GM19467 (cell line): ENCODE measurements around the gene TNS2.
"Not testable (repeated sequence)": the region's sequence is repeated elsewhere in the genome, so short reads cannot be mapped to it uniquely, and the experiment has no call there.

Experiments
- ATAC-seq: cut with Tn5 transposase; IDR thresholded peaks from one replicate; pipeline ENCODE4 v1.9.1; 2021; ENCODE audit warnings: mild to moderate bottlenecking, moderate library complexity; ENCODE audit not compliant: unreplicated experiment

TNS2 gene

GRCh38 chr12:53090554-53090953 lies 40.7 kb downstream of the TNS2 start:
- ATAC-seq: no peak

GRCh38 chr12:53091756-53092155 lies 41.9 kb downstream of the TNS2 start:
- ATAC-seq: no peak

GRCh38 chr12:53093777-53094393 lies 44.0 kb downstream of the TNS2 start:
- no peak for ATAC-seq

GRCh38 chr12:53094394-53094787 lies 44.5 kb downstream of the TNS2 start:
- no peak for ATAC-seq

- ATAC-seq: not testable (repeated sequence)
These were observed 45.1 kb downstream of the TNS2 start for GRCh38 chr12:53094796-53095595.

- ATAC-seq: not testable (repeated sequence)
These were observed 45.7 kb downstream of the TNS2 start for GRCh38 chr12:53095596-53095895.

- ATAC-seq: no peak
These were observed 46.4 kb downstream of the TNS2 start for GRCh38 chr12:53096089-53096741.

- ATAC-seq: no peak
These were observed 46.9 kb downstream of the TNS2 start for GRCh38 chr12:53096759-53097158.

GRCh38 chr12:53097207-53097563 lies 47.3 kb downstream of the TNS2 start:
- ATAC-seq: no peak

- no peak for ATAC-seq
These were observed 47.9 kb downstream of the TNS2 start, which contains the start of gene IGFBP6 for GRCh38 chr12:53097564-53098353. IGFBP6 (plus strand) TSS chr12:53097667; CDS start chr12:53097718, 51 bp downstream.

GRCh38 chr12:53098354-53098981 lies 48.6 kb downstream of the TNS2 start:
- ATAC-seq: no peak

- ATAC-seq: no peak
These were observed 49.4 kb downstream of the TNS2 start for GRCh38 chr12:53099071-53099882.

- ATAC-seq: no peak
These were observed 50.7 kb downstream of the TNS2 start for GRCh38 chr12:53100466-53101151.

- no peak for ATAC-seq
These were observed 51.4 kb downstream of the TNS2 start for GRCh38 chr12:53101266-53101665.

GRCh38 chr12:53101931-53102781 lies 52.3 kb downstream of the TNS2 start:
- no peak for ATAC-seq

GRCh38 chr12:53102883-53103807 lies 53.3 kb downstream of the TNS2 start, which contains the start of gene SOAT2:
SOAT2 (plus strand) TSS chr12:53103486; CDS start chr12:53103578, 92 bp downstream.
- peak; percentile 48 for ATAC-seq

GRCh38 chr12:53103860-53104305 lies 54.0 kb downstream of the TNS2 start:
- no peak for ATAC-seq
